ENCODE measurements around the gene BRINP2. TPM values are rescaled to one million over a fixed set of nuclear protein-coding genes. Genes with fewer than 3 reads are reported as not detected.

BRINP2 gene
- total RNA-seq, 2 donors from 2014 or later: not detected

GRCh38 chr1:177124577-177125278, 46.0 kb upstream of the BRINP2 start:
- H3K27me3 ChIP-seq (ENCODE audit: control insufficient read depth, insufficient read depth, low read length, poor library complexity, severe bottlenecking): peaks cover 27% of the 10 kb centered on the region
- Mint-ChIP-seq H3K4me3 (no peak overlapping the region), H3K9me3 (no peaks in the 10 kb centered on the region), H3K36me3 (ENCODE audit: low read depth) (no peaks in the 10 kb centered on the region), H3K27me3 (ENCODE audit: insufficient read depth) (peaks cover 32% of the 10 kb centered on the region), H3K27ac (no peak overlapping the region), H3K4me1 (no peaks in the 10 kb centered on the region)
- H3K27ac ChIP-seq (ENCODE audit: low read depth, low read length): no peak overlapping the region
- 92 to 100% methylated on average over 3 to 4 of the region's 4 CpGs for WGBS, 2 experiments (ENCODE audit: insufficient coverage in 1 of 2, insufficient read length in 1 of 2)
- no peak for TF ChIP-seq CTCF (conservative IDR thresholded peaks at IDR 0.05)
- DNase-seq: no peak
- no peak overlapping the region for H3K4me3 ChIP-seq (ENCODE audit: low read length)
- H3K9ac ChIP-seq (ENCODE audit: extremely low read depth, low read length, poor library complexity, severe bottlenecking): no peak overlapping the region
- no peaks in the 10 kb centered on the region for H3K9me3 ChIP-seq (ENCODE audit: control insufficient read depth, low read length)
- H3K36me3 ChIP-seq (ENCODE audit: control insufficient read depth, insufficient read depth, low read length): no peaks in the 10 kb centered on the region
- no peaks in the 10 kb centered on the region for H3K4me1 ChIP-seq (ENCODE audit: control insufficient read depth, insufficient read depth, low read length)

- Histone ChIP-seq H3K9ac (ENCODE audit: extremely low read depth, low read length, poor library complexity, severe bottlenecking) (no peak overlapping the region), H3K9me3 (ENCODE audit: control insufficient read depth, low read length) (no peaks in the 10 kb centered on the region), H3K27me3 (ENCODE audit: control insufficient read depth, insufficient read depth, low read length, poor library complexity, severe bottlenecking) (peaks cover 17% of the 10 kb centered on the region), H3K4me3 (ENCODE audit: low read length) (no peak overlapping the region), H3K36me3 (ENCODE audit: control insufficient read depth, insufficient read depth, low read length) (no peaks in the 10 kb centered on the region), H3K27ac (ENCODE audit: low read depth, low read length) (no peak overlapping the region), H3K4me1 (ENCODE audit: control insufficient read depth, insufficient read depth, low read length) (no peaks in the 10 kb centered on the region)
- TF ChIP-seq CTCF (conservative IDR thresholded peaks at IDR 0.05): no peak
- H3K36me3 Mint-ChIP-seq (ENCODE audit: low read depth): no peaks in the 10 kb centered on the region
- DNase-seq: no peak
- no peak overlapping the region for H3K4me3 Mint-ChIP-seq
- no peak overlapping the region for H3K27ac Mint-ChIP-seq
- 71 to 73% methylated on average over 3 of the region's 3 CpGs for WGBS, 2 experiments (ENCODE audit: insufficient coverage in 1 of 2, insufficient read length in 1 of 2)
- no peaks in the 10 kb centered on the region for H3K4me1 Mint-ChIP-seq
- peaks cover 25% of the 10 kb centered on the region for H3K27me3 Mint-ChIP-seq (ENCODE audit: insufficient read depth)
- H3K9me3 Mint-ChIP-seq: no peaks in the 10 kb centered on the region
These were observed 44.5 kb upstream of the BRINP2 start for GRCh38 chr1:177126267-177126666.

GRCh38 chr1:177128665-177129281, 42.0 kb upstream of the BRINP2 start:
- H3K27me3 Mint-ChIP-seq (ENCODE audit: insufficient read depth): peaks cover 9% of the 10 kb centered on the region
- TF ChIP-seq CTCF (conservative IDR thresholded peaks at IDR 0.05): no peak
- Histone ChIP-seq H3K4me3 (ENCODE audit: low read length) (no peak overlapping the region), H3K27ac (ENCODE audit: low read depth, low read length) (no peak overlapping the region), H3K4me1 (ENCODE audit: control insufficient read depth, insufficient read depth, low read length) (no peaks in the 10 kb centered on the region), H3K36me3 (ENCODE audit: control insufficient read depth, insufficient read depth, low read length) (no peaks in the 10 kb centered on the region), H3K9me3 (ENCODE audit: control insufficient read depth, low read length) (no peaks in the 10 kb centered on the region), H3K27me3 (ENCODE audit: control insufficient read depth, insufficient read depth, low read length, poor library complexity, severe bottlenecking) (peaks cover 4% of the 10 kb centered on the region), H3K9ac (ENCODE audit: extremely low read depth, low read length, poor library complexity, severe bottlenecking) (no peak overlapping the region)
- 89 to 95% methylated on average over 2 to 4 of the region's 4 CpGs for WGBS, 2 experiments (ENCODE audit: insufficient coverage in 1 of 2, insufficient read length in 1 of 2)
- H3K4me3 Mint-ChIP-seq: no peak overlapping the region
- peaks cover 9% of the 10 kb centered on the region for H3K4me1 Mint-ChIP-seq
- DNase-seq: no peak
- H3K36me3 Mint-ChIP-seq (ENCODE audit: low read depth): no peaks in the 10 kb centered on the region
- H3K27ac Mint-ChIP-seq: no peak overlapping the region
- H3K9me3 Mint-ChIP-seq: no peaks in the 10 kb centered on the region
